NCI-H510A (cell line): ENCODE measurements around the gene USH2A.

ENCODE experiments used
- DNase-seq: peaks from one replicate; lab custom pipeline; 2025; lab: John Stamatoyannopoulos, UW

The USH2A gene

DNA sequence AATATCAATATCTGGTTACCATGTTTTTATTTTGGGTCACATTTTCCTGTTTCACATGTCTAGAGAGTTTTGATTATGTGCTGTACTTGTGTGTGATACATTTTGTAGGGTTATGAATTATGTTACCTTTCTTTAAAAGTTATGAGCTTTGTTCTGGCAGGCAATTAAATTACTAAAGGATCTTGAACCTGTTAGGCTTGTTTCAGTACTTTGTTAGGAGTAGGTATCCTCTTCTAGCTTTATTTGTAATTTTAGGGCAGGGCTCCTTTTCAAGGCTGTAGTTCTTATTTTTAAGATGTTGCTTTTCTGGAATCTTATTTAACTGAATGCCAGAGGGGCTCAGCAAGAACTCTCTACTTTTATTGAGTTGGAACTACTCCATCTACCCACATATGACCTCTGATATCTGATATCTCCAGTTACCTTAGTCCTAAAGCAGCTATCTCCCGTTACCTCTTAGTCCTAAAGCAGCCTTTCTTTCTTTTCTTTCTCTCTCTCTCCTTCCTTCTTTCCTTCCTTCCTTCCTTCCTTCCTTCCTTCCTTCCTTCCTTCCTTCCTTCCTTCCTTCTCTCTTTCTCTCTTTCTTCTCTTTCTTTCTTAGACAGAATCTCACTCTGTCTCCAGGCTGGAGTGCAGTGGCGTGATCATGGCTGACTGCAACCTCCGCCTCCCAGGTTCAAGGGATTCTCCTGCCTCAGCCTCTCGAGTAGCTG is 832.3 kb downstream of the USH2A start:
- no peak for DNase-seq

GRCh38 chr1:215589650-215590435 is 833.4 kb downstream of the USH2A start:
- no peak for DNase-seq

- DNase-seq, result no peak
Observed at GRCh38 chr1:215584389-215584788, 838.9 kb downstream of the USH2A start.

GRCh38 chr1:215583185-215583749 is 840.0 kb downstream of the USH2A start:
- no peak for DNase-seq

- no peak for DNase-seq
Observed at GRCh38 chr1:215581896-215582295, 841.4 kb downstream of the USH2A start.
